Measurements from ENCODE around the gene TARP.
"Not testable (repeated sequence)": the region's sequence is repeated elsewhere in the genome, so short reads cannot be mapped to it uniquely, and the experiment has no call there.

Gene TARP

DNA sequence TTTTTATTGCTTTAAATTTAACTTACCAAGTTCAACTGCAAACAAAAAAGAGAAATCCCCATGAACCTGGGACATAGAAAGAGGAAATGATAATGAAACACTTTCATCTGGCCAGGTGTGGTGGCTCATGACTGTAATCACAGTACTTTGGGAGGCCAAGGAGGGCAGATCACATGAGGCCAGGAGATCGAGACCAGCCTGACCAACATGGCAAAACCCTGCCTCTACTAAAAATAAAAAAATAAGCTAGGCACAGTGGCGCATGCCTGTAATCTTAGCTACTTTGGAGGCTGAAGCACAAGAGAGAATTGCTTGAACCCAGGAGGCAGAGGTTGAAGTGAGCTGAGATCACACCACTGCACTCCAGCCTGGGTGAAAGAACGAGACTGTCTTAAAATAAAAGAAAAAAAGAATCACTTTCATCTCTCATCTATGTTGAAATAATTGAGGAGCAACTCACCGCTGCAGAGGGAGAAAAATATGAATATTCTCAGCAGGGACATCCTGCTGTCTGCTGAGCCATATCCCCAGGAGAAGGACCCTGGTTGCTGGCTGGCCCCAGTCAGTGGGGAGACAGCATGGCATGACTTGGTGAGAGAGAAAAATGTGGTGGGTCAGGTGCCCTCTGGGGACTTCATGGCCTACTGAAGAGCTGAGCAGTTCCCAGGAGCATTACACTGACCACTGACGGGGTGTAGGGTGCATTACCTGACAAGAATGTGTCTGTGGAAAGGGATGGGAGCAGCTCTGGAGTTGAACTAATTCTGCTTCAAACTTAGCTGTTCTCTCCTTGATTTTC, 22.8 kb upstream of the TARP start:
- no peak for DNase-seq (ENCODE audit: low read depth)

DNA sequence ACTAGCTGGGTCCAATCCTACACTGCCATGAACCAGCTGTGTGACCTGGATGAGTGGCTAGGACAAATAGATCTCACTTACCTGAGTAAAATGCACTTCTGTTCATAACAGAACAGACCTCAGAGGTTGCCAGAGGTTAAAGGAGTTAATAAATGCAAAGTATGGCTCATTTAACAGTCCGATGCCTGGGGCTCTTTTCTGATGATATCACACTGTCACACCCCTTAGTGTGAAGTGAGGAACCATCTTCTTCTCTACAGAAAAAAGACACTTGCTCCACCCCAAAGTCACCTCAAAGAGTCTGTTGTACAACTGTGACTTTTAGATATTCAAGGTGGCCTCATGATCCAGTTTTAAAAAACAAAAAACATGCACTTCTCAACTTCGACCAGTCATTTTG, 21.5 kb upstream of the TARP start:
- DNase-seq (ENCODE audit: low read depth) = no peak

DNA sequence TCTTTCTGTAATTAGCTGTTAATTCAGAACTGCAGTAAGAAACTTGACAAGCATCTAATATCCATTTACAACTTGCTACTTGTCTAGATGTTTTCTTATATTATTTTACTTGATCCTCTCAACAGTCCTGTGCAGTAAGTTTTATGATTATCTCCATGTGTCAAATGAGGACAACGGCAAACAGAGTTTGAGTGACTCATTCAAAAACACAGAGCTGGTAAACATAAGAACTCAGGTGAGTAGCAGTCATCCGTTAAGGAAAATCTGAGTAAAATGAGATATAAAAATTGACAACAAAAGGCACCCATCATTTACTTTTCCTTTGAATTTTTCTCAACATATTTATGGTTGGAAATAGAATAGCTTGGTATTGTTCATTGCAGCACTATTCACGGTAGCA, 19.0 kb upstream of the TARP start:
- DNase-seq (ENCODE audit: low read depth) = no peak

- DNase-seq (ENCODE audit: low read depth) = no peak
Measured at GRCh38 chr7:38291650-38292049, 18.2 kb upstream of the TARP start.

- no peak for DNase-seq (ENCODE audit: low read depth)
Measured at GRCh38 chr7:38291117-38291647, 17.7 kb upstream of the TARP start.

DNA sequence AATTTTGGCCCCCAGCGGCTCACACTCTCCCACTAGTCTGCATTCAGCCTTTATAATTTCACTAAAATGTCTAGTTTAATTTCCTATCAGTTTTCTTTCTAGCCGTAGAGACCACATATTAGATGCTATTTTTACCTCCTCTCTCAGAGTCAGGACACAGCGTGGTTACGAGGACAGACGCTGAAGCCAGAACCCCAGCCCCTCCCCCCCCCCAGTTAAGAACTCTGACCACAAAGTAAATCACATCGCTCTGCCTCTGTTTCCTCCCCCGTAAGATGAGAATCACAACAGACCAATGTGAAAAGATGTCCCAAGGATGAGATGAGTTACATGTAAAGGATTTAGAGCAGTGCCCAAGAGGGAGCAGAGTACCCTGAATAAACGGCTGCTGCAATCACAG, 11.1 kb upstream of the TARP start:
- DNase-seq (ENCODE audit: low read depth) = no peak

GRCh38 chr7:38283809-38284208, 10.4 kb upstream of the TARP start:
- DNase-seq (ENCODE audit: low read depth) = no peak

GRCh38 chr7:38283107-38283506, 9.7 kb upstream of the TARP start:
- DNase-seq (ENCODE audit: low read depth) = no peak

GRCh38 chr7:38282081-38282480, 8.6 kb upstream of the TARP start:
- DNase-seq (ENCODE audit: low read depth) = no peak

DNA sequence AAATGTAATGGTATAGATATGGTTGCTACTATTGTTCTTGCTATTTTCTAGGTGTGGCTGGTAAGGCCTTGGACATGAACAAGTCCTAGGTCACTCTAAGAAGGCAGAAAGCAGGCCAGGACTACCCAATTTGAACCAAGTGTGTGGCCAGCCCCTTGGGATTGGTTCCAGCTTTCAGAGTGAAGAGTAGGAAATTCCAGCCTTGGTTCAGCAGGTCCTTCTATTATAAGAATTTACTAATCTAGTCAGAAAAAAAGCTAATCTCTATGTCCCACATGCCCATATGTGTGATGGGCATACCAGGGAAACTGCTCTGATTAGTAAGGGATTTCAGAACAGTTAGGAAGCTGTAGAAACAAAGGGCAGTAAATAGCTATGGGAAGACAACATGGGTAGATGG, 7.8 kb upstream of the TARP start:
- no peak for DNase-seq (ENCODE audit: low read depth)

GRCh38 chr7:38280707-38281106, 7.3 kb upstream of the TARP start:
- no peak for DNase-seq (ENCODE audit: low read depth)

DNA sequence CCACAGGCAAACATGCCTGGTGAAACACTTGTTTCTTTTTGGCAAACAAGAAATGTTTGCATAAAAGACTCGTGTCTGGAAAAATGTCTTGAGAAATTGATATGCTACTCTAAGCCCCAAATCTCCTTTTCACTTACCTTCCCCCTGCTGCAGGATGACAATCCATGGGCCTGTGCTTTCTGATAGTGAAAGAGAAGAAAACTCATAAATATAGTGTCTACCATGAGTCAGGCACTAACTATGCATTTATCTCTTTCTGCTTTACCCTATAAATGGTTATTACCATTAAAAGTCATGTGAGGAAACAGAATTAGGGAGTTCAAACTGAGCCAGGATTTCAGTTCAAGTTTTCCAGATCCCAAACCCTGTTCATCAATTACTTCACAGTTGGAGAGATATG, 6.6 kb upstream of the TARP start:
- no peak for DNase-seq (ENCODE audit: low read depth)

DNA sequence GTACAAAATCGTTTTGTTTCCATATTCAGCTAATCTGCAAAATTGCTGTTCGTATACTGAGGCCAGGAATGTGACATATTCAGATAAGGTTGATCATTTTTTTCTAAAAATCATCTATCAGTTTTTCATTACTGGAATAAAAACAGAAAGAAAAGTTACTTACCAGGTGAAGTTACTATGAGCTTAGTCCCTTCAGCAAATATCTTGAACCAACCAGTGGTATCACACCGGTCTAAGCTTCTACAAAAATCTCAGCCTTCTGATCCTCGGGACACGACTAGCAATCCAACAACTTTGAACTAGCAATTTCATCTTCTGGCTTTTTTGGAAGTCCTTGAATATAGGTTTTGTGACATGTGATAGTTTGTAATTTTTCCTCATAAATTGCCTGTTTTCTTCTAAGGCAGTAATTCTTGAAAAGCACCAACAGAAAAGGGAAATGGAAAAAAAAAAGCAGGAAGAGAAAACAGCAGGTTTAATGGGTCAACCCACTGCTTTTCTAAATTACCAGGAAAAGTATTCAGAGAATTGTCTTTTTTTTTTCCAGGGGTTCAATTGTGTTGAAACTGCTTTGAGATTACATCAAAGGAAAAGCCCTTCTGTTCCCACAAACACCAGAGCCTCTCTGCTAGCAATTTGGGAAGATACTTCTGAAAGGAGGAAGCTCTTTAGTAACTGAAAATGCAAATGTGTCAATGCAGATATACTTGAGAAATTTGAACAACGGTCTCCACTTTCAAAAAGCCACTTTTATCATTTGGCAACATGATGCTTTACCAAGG, 2.9 kb upstream of the TARP start:
- DNase-seq (ENCODE audit: low read depth) = no peak

GRCh38 chr7:38274927-38275620, 1.6 kb upstream of the TARP start:
- no peak for DNase-seq (ENCODE audit: low read depth)

- DNase-seq (ENCODE audit: low read depth) = no peak
Measured at GRCh38 chr7:38274486-38274885, 1.1 kb upstream of the TARP start.

- not testable (repeated sequence) for DNase-seq (ENCODE audit: low read depth)
Measured at GRCh38 chr7:38270405-38270804, 3.0 kb downstream of the TARP start.

DNA sequence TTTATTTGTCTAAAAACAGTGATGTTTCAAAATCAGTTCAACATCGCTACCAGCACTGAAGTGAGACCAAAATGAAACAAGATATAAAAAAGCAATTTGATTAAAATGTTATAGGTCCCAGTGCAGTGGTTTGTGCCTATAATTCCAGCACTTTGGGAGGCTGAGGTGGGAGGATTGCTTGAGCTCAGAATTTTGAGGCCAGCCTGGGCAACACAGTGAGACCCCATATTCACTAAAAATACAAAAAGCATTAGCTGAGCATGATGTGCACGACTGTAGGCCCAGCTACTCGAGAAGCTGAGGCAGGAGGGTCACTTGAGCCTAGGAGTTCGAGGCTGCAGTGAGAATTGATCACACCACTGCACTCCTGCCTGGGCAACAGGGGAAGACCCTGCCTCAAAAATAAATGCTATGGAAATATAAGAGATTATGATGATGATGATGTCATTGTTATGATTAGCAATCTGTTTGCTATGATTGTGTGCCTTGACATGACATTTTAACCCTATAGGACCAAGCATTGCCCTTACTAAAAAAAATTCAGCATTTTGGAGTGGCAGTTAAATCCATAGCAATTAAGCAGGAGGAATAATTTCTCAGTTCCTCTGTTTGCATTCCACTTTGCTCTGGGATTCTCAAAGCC, 3.6 kb downstream of the TARP start:
- not testable (repeated sequence) for DNase-seq (ENCODE audit: low read depth)

GRCh38 chr7:38265958-38266357, 7.5 kb downstream of the TARP start:
- not testable (repeated sequence) for DNase-seq (ENCODE audit: low read depth)

DNA sequence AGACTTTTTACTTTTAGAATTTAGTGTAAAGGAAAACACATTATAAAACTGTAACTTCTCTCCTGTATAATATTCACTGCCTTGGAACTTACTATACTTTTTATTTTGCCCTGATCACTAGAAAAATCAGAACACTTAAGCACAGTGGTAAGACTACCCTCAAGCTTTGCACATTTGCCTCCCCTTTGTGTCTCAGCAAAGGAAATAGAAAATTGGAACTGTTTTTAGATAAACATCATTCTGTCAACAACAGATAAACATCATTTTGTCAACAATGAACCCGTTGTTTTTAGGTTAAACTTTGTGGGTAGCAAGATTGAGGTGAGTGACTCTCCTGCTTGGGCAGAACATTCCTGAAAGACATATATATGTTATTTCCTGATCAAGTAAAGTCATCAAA, 8.8 kb downstream of the TARP start:
- not testable (repeated sequence) for DNase-seq (ENCODE audit: low read depth)

- not testable (repeated sequence) for DNase-seq (ENCODE audit: low read depth)
Measured at GRCh38 chr7:38263274-38263673, 10.2 kb downstream of the TARP start.

DNA sequence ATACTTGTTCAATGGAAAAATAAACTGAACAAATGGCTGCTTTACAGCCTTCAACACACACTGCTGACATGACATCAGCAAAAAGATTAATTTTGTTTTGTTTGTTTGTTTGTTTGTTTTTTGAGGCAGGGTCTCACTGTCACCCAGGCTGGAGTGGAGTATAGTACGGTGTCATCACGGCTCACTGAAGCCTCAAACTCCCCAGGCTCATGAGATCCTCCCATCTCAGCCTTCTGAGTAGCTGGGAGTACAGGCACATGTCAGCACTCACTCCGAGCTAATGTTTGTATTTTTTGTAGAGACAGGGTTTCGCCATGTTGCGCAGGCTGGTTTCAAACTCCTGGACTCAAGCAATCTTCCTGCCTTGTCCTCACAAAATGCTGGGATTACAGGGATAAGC, 10.9 kb downstream of the TARP start:
- no peak for DNase-seq (ENCODE audit: low read depth)

GRCh38 chr7:38262026-38262425, 11.4 kb downstream of the TARP start:
- DNase-seq (ENCODE audit: low read depth) = not testable (repeated sequence)
